GM23338 (cell line): ENCODE measurements around the gene CATSPERZ. TPM values are rescaled to one million over a fixed set of nuclear protein-coding genes. Genes with fewer than 3 reads are reported as not detected.

ENCODE experiments used
- ATAC-seq: fragments of 200-7000 bp; cut with Tn5 transposase; 3 replicates; pipeline ENCODE4 v1.9.1; 2020
- DNase-seq: peaks from one replicate; pipeline ENCODE4 v3.0.0-alpha.2; 2015; ENCODE audit warnings: low spot score
- H2AFZ ChIP-seq: fragments of 200-600 bp; sonication (generic); 2 replicates; pipeline ENCODE4 v1.8.0; 2016; ENCODE audit warnings: antibody characterized with exemption, mild to moderate bottlenecking, moderate library complexity
- H3F3A ChIP-seq: fragments of 200-600 bp; sonication (generic); replicated peaks from 2 replicates; pipeline ENCODE4 v1.8.0; 2017; ENCODE audit warnings: antibody characterized with exemption, mixed run types, low read depth
- H3K27ac ChIP-seq: fragments of 200-600 bp; sonication (generic); 2 replicates; pipeline ENCODE4 v1.6.1; 2016; ENCODE audit warnings: low read depth
- H3K27me3 ChIP-seq: fragments of 200-600 bp; sonication (generic); 2 replicates; pipeline ENCODE4 v1.8.0; 2016; ENCODE audit warnings: mild to moderate bottlenecking, mixed run types, moderate library complexity; ENCODE audit not compliant: insufficient read depth
- H3K36me3 ChIP-seq: fragments of 200-600 bp; sonication (generic); 2 replicates; pipeline ENCODE4 v1.8.0; 2016; ENCODE audit warnings: mild to moderate bottlenecking; ENCODE audit not compliant: insufficient read depth
- H3K4me1 ChIP-seq: fragments of 200-600 bp; sonication (generic); 2 replicates; pipeline ENCODE4 v1.8.0; 2016; ENCODE audit warnings: mild to moderate bottlenecking, moderate library complexity; ENCODE audit not compliant: insufficient read depth
- H3K4me2 ChIP-seq: fragments of 200-600 bp; sonication (generic); 2 replicates; pipeline ENCODE4 v1.7.1; 2017; ENCODE audit warnings: mixed run types
- H3K4me3 ChIP-seq: fragments of 200-600 bp; sonication (generic); 2 replicates; pipeline ENCODE4 v1.6.1; 2016; ENCODE audit warnings: mixed run types
- H3K79me2 ChIP-seq: fragments of 200-600 bp; sonication (generic); replicated peaks from 2 replicates; pipeline ENCODE4 v1.8.0; 2017; ENCODE audit warnings: mild to moderate bottlenecking; ENCODE audit not compliant: insufficient read depth
- H3K9me2 ChIP-seq: fragments of 200-600 bp; sonication (generic); 2 replicates; pipeline ENCODE4 v1.8.0; 2017; ENCODE audit not compliant: insufficient read depth
- H4K20me1 ChIP-seq: fragments of 200-600 bp; sonication (generic); replicated peaks from 2 replicates; pipeline ENCODE4 v1.8.0; 2017; ENCODE audit warnings: mild to moderate bottlenecking; ENCODE audit not compliant: insufficient read depth
- H3K27ac Mint-ChIP-seq: 2 replicates; pipeline ENCODE4 v1.8.0; 2020; ENCODE audit warnings: inconsistent platforms, mild to moderate bottlenecking, moderate library complexity, mixed read lengths
- H3K27me3 Mint-ChIP-seq: 3 replicates; pipeline ENCODE4 v1.8.0; 2022; ENCODE audit warnings: low read depth, mild to moderate bottlenecking, moderate library complexity, mixed read lengths, inconsistent platforms; ENCODE audit not compliant: insufficient read depth, poor library complexity
- H3K36me3 Mint-ChIP-seq: 3 replicates; pipeline ENCODE4 v1.8.0; 2021; ENCODE audit warnings: low read depth, mild to moderate bottlenecking, inconsistent platforms, moderate library complexity, mixed read lengths
- H3K4me1 Mint-ChIP-seq: 3 replicates; pipeline ENCODE4 v1.8.0; 2020; ENCODE audit warnings: mild to moderate bottlenecking, inconsistent platforms, mixed read lengths
- H3K4me3 Mint-ChIP-seq: 3 replicates; pipeline ENCODE4 v1.8.0; 2021; ENCODE audit warnings: moderate library complexity, mild to moderate bottlenecking, inconsistent platforms, mixed read lengths
- H3K9me3 Mint-ChIP-seq: 3 replicates; pipeline ENCODE4 v1.8.0; 2020; ENCODE audit warnings: moderate library complexity, mild to moderate bottlenecking, inconsistent platforms, mixed read lengths
- EZH2phosphoT487 ChIP-seq: fragments of 200-600 bp; sonication (generic); IDR thresholded peaks from one replicate; pipeline ENCODE4 v1.8.1; 2018; ENCODE audit warnings: antibody characterized with exemption; ENCODE audit not compliant: unreplicated experiment
- JUNB ChIP-seq: IDR thresholded peaks from one replicate; pipeline ENCODE4 v1.6.1; 2016; ENCODE audit warnings: antibody characterized with exemption; ENCODE audit not compliant: unreplicated experiment
- NANOG ChIP-seq: IDR thresholded peaks from 2 replicates; pipeline ENCODE4 v1.6.1; 2016; ENCODE audit warnings: antibody characterized with exemption, borderline replicate concordance
- POLR2AphosphoS5 ChIP-seq: IDR thresholded peaks from 2 replicates; pipeline ENCODE4 v1.6.1; 2016; ENCODE audit warnings: antibody characterized with exemption, low read depth
- ZNF462 ChIP-seq: fragments of 250-450 bp; sonication (Bioruptor Pico); IDR thresholded peaks from 2 replicates; pipeline ENCODE4 v1.5.0; 2020; ENCODE audit warnings: mild to moderate bottlenecking, moderate library complexity
- polyA plus RNA-seq: library from polyadenylated mRNA; unstranded; fragments of >200 nt; fragmentation: Nextera tagmentation; extraction: Ambion mirVana; gene quantifications from 2 replicates; pipeline ENCODE4 v1.2.1, GENCODE V29; 2016
- total RNA-seq: library from RNA; depleted of rRNA; stranded (reverse); fragments of >200 nt; shearing (Covaris generic); gene quantifications from 2 replicates; pipeline ENCODE4 v1.2.3, GENCODE V29; 2014
- TF ChIP-seq, protein P1 (sequence below): IDR thresholded peaks from 2 replicates; pipeline ENCODE4 v1.6.1; 2016; ENCODE audit warnings: antibody characterized with exemption

CATSPERZ gene
- total and polyA plus RNA-seq, 2 experiments from 2014 or later: 0.99 TPM; not detected in 1

DNA sequence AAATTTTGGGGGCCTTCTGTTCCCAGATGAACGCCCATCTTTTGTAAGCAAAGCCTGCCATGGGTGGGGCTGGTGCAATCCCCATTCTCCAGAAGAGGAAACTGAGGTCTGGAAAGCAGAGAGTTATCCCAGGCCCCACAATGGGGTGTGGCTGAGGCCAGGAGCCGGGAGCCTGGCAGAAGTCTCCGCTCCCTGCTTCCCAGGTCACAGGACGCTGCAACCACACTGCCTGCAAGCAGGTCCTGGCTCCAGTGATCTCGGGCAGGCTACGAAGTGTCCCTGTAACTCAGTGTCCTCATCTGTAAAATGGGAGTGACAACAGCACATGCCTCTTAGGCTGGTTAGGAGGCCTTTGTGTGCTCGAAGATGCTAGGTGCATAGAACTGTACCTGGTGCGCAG lies 47.1 kb upstream of the CATSPERZ start (continued):
- TF ChIP-seq ZNF462 (CRISPR knock-in tag): no peak
- no peak for TF ChIP-seq NANOG
- no peak for TF ChIP-seq EZH2phosphoT487
- TF ChIP-seq, protein P1, sequence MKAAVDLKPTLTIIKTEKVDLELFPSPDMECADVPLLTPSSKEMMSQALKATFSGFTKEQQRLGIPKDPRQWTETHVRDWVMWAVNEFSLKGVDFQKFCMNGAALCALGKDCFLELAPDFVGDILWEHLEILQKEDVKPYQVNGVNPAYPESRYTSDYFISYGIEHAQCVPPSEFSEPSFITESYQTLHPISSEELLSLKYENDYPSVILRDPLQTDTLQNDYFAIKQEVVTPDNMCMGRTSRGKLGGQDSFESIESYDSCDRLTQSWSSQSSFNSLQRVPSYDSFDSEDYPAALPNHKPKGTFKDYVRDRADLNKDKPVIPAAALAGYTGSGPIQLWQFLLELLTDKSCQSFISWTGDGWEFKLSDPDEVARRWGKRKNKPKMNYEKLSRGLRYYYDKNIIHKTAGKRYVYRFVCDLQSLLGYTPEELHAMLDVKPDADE: no peak
- TF ChIP-seq POLR2AphosphoS5: no peak
- TF ChIP-seq JUNB: no peak

DNA sequence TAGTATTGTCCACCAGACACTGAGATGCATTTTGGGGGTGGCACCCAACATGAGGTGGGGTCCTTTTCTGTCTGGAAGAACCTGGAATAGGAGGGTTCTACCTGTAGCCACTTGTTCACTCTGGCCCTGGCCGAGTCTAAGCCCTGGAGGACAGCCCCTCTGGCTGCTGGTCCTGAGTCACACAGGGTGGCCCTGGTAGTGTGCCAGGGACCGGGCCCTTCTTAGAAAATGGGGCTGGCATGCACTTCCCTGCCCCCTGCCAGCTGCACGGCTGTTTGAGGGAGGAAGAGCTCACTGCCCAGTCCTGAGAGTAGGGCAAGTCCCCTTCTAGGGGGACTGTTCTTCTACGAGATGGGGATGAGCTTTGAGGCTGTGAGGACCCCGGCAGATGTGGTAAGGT lies 46.7 kb upstream of the CATSPERZ start:
- peak overlapping the region; percentile 18; the same call in 1 of the 2 replicates for H3K27ac Mint-ChIP-seq
- TF ChIP-seq ZNF462 (CRISPR knock-in tag) (no peak), EZH2phosphoT487 (no peak), NANOG (no peak)
- TF ChIP-seq, protein P1: no peak

More for the DNA sequence above, 46.7 kb upstream of the CATSPERZ start:
- Histone ChIP-seq H3F3A (peaks cover 22% of the 10 kb centered on the region), H3K4me1 (peaks cover 24% of the 10 kb centered on the region), H3K79me2 (peaks cover 19% of the 10 kb centered on the region), H3K27me3 (no peaks in the 10 kb centered on the region), H3K4me2 (peak overlapping the region; percentile 98; the same call in 1 of the 2 replicates), H3K4me3 (peak overlapping the region; percentile 94; the same call in 1 of the 2 replicates), H3K27ac (peak overlapping the region; percentile 59; the same call in 1 of the 2 replicates), H3K9me2 (no peaks in the 10 kb centered on the region), H3K36me3 (0 out of 2 replicates have a peak, but pooled peaks cover 5% of the 10 kb centered on the region), H2AFZ (no peak overlapping the region), H4K20me1 (no peaks in the 10 kb centered on the region; the same call in none of the 2 replicates)
- no peak for ATAC-seq
- Mint-ChIP-seq H3K27me3 (peaks cover 26% of the 10 kb centered on the region), H3K4me3 (peak overlapping the region; percentile 92), H3K4me1 (peaks cover 31% of the 10 kb centered on the region), H3K9me3 (no peaks in the 10 kb centered on the region), H3K36me3 (peaks cover 24% of the 10 kb centered on the region)
- no peak for DNase-seq
